ENCODE measurements around the gene FAM177A1.
"Not testable (repeated sequence)": the region's sequence is repeated elsewhere in the genome, so short reads cannot be mapped to it uniquely, and the experiment has no call there.

FAM177A1 gene

GRCh38 chr14:35046048-35046750 is at the start of gene FAM177A1:
Gene FAM177A1 (plus strand): TSS chr14:35046272. CDS start chr14:35046464, 192 bp downstream.
- peak within 1 kb of the TSS; percentile 91 for H3K9ac ChIP-seq (ENCODE audit: low read depth, low read length)
- no peaks in the 10 kb centered on the region for H3K36me3 ChIP-seq (ENCODE audit: insufficient read depth, low read length)
- H3K4me1 ChIP-seq (ENCODE audit: insufficient read depth, low read length): no peaks in the 10 kb centered on the region
- H3K9me3 ChIP-seq (ENCODE audit: control insufficient read depth, insufficient read depth, low read length): no peaks in the 10 kb centered on the region

- Histone ChIP-seq H3K4me1 (ENCODE audit: insufficient read depth, low read length) (peaks cover 2% of the 10 kb centered on the region; the same call in 1 of the 2 replicates), H3K9me3 (ENCODE audit: control insufficient read depth, insufficient read depth, low read length) (no peaks in the 10 kb centered on the region), H3K36me3 (ENCODE audit: insufficient read depth, low read length) (0 out of 2 replicates have a peak, but pooled peaks cover 4% of the 10 kb centered on the region), H3K9ac (ENCODE audit: low read depth, low read length) (no peak overlapping the region)
Measured at GRCh38 chr14:34997762-34998161, 48.3 kb upstream of the FAM177A1 start.

GRCh38 chr14:34999500-34999899 is 46.6 kb upstream of the FAM177A1 start:
- 0 out of 2 replicates have a peak, but pooled peaks cover 4% of the 10 kb centered on the region for H3K36me3 ChIP-seq (ENCODE audit: insufficient read depth, low read length)
- no peak overlapping the region for H3K9ac ChIP-seq (ENCODE audit: low read depth, low read length)
- H3K9me3 ChIP-seq (ENCODE audit: control insufficient read depth, insufficient read depth, low read length): no peaks in the 10 kb centered on the region
- H3K4me1 ChIP-seq (ENCODE audit: insufficient read depth, low read length): peaks cover 2% of the 10 kb centered on the region; the same call in 1 of the 2 replicates

GRCh38 chr14:35001621-35002020 is 44.5 kb upstream of the FAM177A1 start:
- H3K4me1 ChIP-seq (ENCODE audit: insufficient read depth, low read length): peaks cover 2% of the 10 kb centered on the region; the same call in 1 of the 2 replicates
- no peak overlapping the region for H3K9ac ChIP-seq (ENCODE audit: low read depth, low read length)
- H3K9me3 ChIP-seq (ENCODE audit: control insufficient read depth, insufficient read depth, low read length): no peaks in the 10 kb centered on the region
- H3K36me3 ChIP-seq (ENCODE audit: insufficient read depth, low read length): 0 out of 2 replicates have a peak, but pooled peaks cover 4% of the 10 kb centered on the region

GRCh38 chr14:35004839-35005238 is 41.2 kb upstream of the FAM177A1 start:
- Histone ChIP-seq H3K36me3 (ENCODE audit: insufficient read depth, low read length) (peaks cover 4% of the 10 kb centered on the region; the same call in 1 of the 2 replicates), H3K9me3 (ENCODE audit: control insufficient read depth, insufficient read depth, low read length) (no peaks in the 10 kb centered on the region), H3K4me1 (ENCODE audit: insufficient read depth, low read length) (no peaks in the 10 kb centered on the region), H3K9ac (ENCODE audit: low read depth, low read length) (no peak overlapping the region)

- H3K9me3 ChIP-seq (ENCODE audit: control insufficient read depth, insufficient read depth, low read length): no peaks in the 10 kb centered on the region
- no peak overlapping the region for H3K9ac ChIP-seq (ENCODE audit: low read depth, low read length)
- H3K4me1 ChIP-seq (ENCODE audit: insufficient read depth, low read length): no peaks in the 10 kb centered on the region
- H3K36me3 ChIP-seq (ENCODE audit: insufficient read depth, low read length): peaks cover 11% of the 10 kb centered on the region; the same call in 1 of the 2 replicates
Measured at GRCh38 chr14:35016568-35016967, 29.5 kb upstream of the FAM177A1 start.

GRCh38 chr14:35020713-35021112 is 25.4 kb upstream of the FAM177A1 start:
- no peaks in the 10 kb centered on the region for H3K9me3 ChIP-seq (ENCODE audit: control insufficient read depth, insufficient read depth, low read length)
- no peak overlapping the region for H3K9ac ChIP-seq (ENCODE audit: low read depth, low read length)
- H3K4me1 ChIP-seq (ENCODE audit: insufficient read depth, low read length): no peaks in the 10 kb centered on the region
- peaks cover 13% of the 10 kb centered on the region; the same call in 1 of the 2 replicates for H3K36me3 ChIP-seq (ENCODE audit: insufficient read depth, low read length)

- Histone ChIP-seq H3K9me3 (ENCODE audit: control insufficient read depth, insufficient read depth, low read length) (peaks cover 4% of the 10 kb centered on the region; the same call in 1 of the 2 replicates), H3K36me3 (ENCODE audit: insufficient read depth, low read length) (peaks cover 3% of the 10 kb centered on the region; the same call in 1 of the 2 replicates), H3K4me1 (ENCODE audit: insufficient read depth, low read length) (no peaks in the 10 kb centered on the region), H3K9ac (ENCODE audit: low read depth, low read length) (no peak overlapping the region)
Measured at GRCh38 chr14:35028435-35028834, 17.6 kb upstream of the FAM177A1 start.

- no peak overlapping the region for H3K9ac ChIP-seq (ENCODE audit: low read depth, low read length)
- no peaks in the 10 kb centered on the region for H3K4me1 ChIP-seq (ENCODE audit: insufficient read depth, low read length)
- peaks cover 3% of the 10 kb centered on the region; the same call in 1 of the 2 replicates for H3K36me3 ChIP-seq (ENCODE audit: insufficient read depth, low read length)
- peaks cover 6% of the 10 kb centered on the region; the same call in 1 of the 2 replicates for H3K9me3 ChIP-seq (ENCODE audit: control insufficient read depth, insufficient read depth, low read length)
Measured at GRCh38 chr14:35032562-35032961, 13.5 kb upstream of the FAM177A1 start.

GRCh38 chr14:35034440-35034833 is 11.6 kb upstream of the FAM177A1 start:
- no peak overlapping the region for H3K9ac ChIP-seq (ENCODE audit: low read depth, low read length)
- peaks cover 6% of the 10 kb centered on the region; the same call in 1 of the 2 replicates for H3K9me3 ChIP-seq (ENCODE audit: control insufficient read depth, insufficient read depth, low read length)
- H3K36me3 ChIP-seq (ENCODE audit: insufficient read depth, low read length): peaks cover 3% of the 10 kb centered on the region; the same call in 1 of the 2 replicates
- H3K4me1 ChIP-seq (ENCODE audit: insufficient read depth, low read length): no peaks in the 10 kb centered on the region

GRCh38 chr14:35034944-35035554 is 11.0 kb upstream of the FAM177A1 start:
- H3K36me3 ChIP-seq (ENCODE audit: insufficient read depth, low read length); H3K9ac ChIP-seq (ENCODE audit: low read depth, low read length); H3K4me1 ChIP-seq (ENCODE audit: insufficient read depth, low read length); H3K9me3 ChIP-seq (ENCODE audit: control insufficient read depth, insufficient read depth, low read length): not testable (repeated sequence)

- H3K36me3 ChIP-seq (ENCODE audit: insufficient read depth, low read length); H3K9me3 ChIP-seq (ENCODE audit: control insufficient read depth, insufficient read depth, low read length); H3K4me1 ChIP-seq (ENCODE audit: insufficient read depth, low read length); H3K9ac ChIP-seq (ENCODE audit: low read depth, low read length): not testable (repeated sequence)
Measured at GRCh38 chr14:35038312-35038711, 7.8 kb upstream of the FAM177A1 start.

- Histone ChIP-seq H3K4me1 (ENCODE audit: insufficient read depth, low read length) (no peaks in the 10 kb centered on the region), H3K36me3 (ENCODE audit: insufficient read depth, low read length) (no peaks in the 10 kb centered on the region), H3K9me3 (ENCODE audit: control insufficient read depth, insufficient read depth, low read length) (no peaks in the 10 kb centered on the region), H3K9ac (ENCODE audit: low read depth, low read length) (no peak overlapping the region)
Measured at GRCh38 chr14:35042632-35043031, 3.4 kb upstream of the FAM177A1 start.

- H3K9ac ChIP-seq (ENCODE audit: low read depth, low read length): no peak overlapping the region
- H3K36me3 ChIP-seq (ENCODE audit: insufficient read depth, low read length): no peaks in the 10 kb centered on the region
- no peaks in the 10 kb centered on the region for H3K9me3 ChIP-seq (ENCODE audit: control insufficient read depth, insufficient read depth, low read length)
- no peaks in the 10 kb centered on the region for H3K4me1 ChIP-seq (ENCODE audit: insufficient read depth, low read length)
Measured at GRCh38 chr14:35043046-35043445, 3.0 kb upstream of the FAM177A1 start.

Measured in ES-I3 (cell line).